ENCODE data around the gene FAM120C. TPM values are rescaled to one million over a fixed set of nuclear protein-coding genes. Genes with fewer than 3 reads are reported as not detected.

The FAM120C gene
- total RNA-seq, 1 experiment from 2014 or later, result 10.6 TPM

- TF ChIP-seq ARID4B (CRISPR knock-in tag; IDR thresholded peaks at IDR 0.05; ENCODE audit: borderline replicate concordance), result no peak
- TF ChIP-seq JAZF1 (CRISPR knock-in tag; IDR thresholded peaks at IDR 0.05), result no peak
- TF ChIP-seq NR1H2 (CRISPR knock-in tag; IDR thresholded peaks at IDR 0.05), result no peak
- TF ChIP-seq FOXK1 (CRISPR knock-in tag; IDR thresholded peaks at IDR 0.05), result no peak
Observed at GRCh38 chrX:54194982-54195588, 12.0 kb upstream of the FAM120C start (continued).

GRCh38 chrX:54193085-54193821 lies 10.2 kb upstream of the FAM120C start:
- ATAC-seq (no peak), DNase-seq (ENCODE audit: low spot score) (no peak)
- H3K4me3 Mint-ChIP-seq, result no peak overlapping the region
- TF ChIP-seq SP1 (CRISPR knock-in tag; conservative IDR thresholded peaks at IDR 0.05), result no peak
- no peak for TF ChIP-seq RORB (CRISPR knock-in tag; IDR thresholded peaks at IDR 0.05)
- TF ChIP-seq ESRRA (CRISPR knock-in tag; IDR thresholded peaks at IDR 0.05; ENCODE audit: borderline replicate concordance), result no peak
- TF ChIP-seq PRDM15 (CRISPR knock-in tag; IDR thresholded peaks at IDR 0.05), result no peak
- TF ChIP-seq JAZF1 (CRISPR knock-in tag; IDR thresholded peaks at IDR 0.05), result no peak
- no peak for TF ChIP-seq ZNF232 (CRISPR knock-in tag; IDR thresholded peaks at IDR 0.05)
- TF ChIP-seq NFE2L1 (CRISPR knock-in tag; IDR thresholded peaks at IDR 0.05), result no peak
- TF ChIP-seq ZNF671 (CRISPR knock-in tag; IDR thresholded peaks at IDR 0.05), result no peak
- no peaks in the 10 kb centered on the region for H3K36me3 Mint-ChIP-seq
- H3K9me3 Mint-ChIP-seq, result no peaks in the 10 kb centered on the region
- POLR2A ChIA-PET, result interaction anchor here (0.6 kb wide), 1 partner anchor 229 kb away, joined by 3 read pairs; no protein-coding TSS in a partner anchor
- H3K4me1 Mint-ChIP-seq, result peaks cover 2% of the 10 kb centered on the region
- CTCF ChIA-PET, result no interaction called here
- no peaks in the 10 kb centered on the region for H3K27me3 Mint-ChIP-seq (ENCODE audit: low read depth)
- no peak overlapping the region for H3K27ac Mint-ChIP-seq

GRCh38 chrX:54184474-54184873 lies 1.4 kb upstream of the FAM120C start:
- no peaks in the 10 kb centered on the region for H3K9me3 Mint-ChIP-seq

More at GRCh38 chrX:54184474-54184873, 1.4 kb upstream of the FAM120C start:
- CTCF ChIA-PET, result no interaction called here
- H3K4me3 Mint-ChIP-seq, result no peak overlapping the region
- no peaks in the 10 kb centered on the region for H3K36me3 Mint-ChIP-seq
- POLR2A ChIA-PET, result no interaction called here
- H3K27me3 Mint-ChIP-seq (ENCODE audit: low read depth), result no peaks in the 10 kb centered on the region
- TF ChIP-seq GABPB1 (CRISPR knock-in tag; IDR thresholded peaks at IDR 0.05) (no peak), EMX1 (CRISPR knock-in tag; IDR thresholded peaks at IDR 0.05) (no peak), JUN (CRISPR knock-in tag; IDR thresholded peaks at IDR 0.05) (no peak), NR3C1 (CRISPR knock-in tag; conservative IDR thresholded peaks at IDR 0.05; ENCODE audit: low read depth) (no peak), ATF3 (CRISPR knock-in tag; conservative IDR thresholded peaks at IDR 0.05) (no peak), ZNF138 (CRISPR knock-in tag; conservative IDR thresholded peaks at IDR 0.05) (no peak), NFYB (CRISPR knock-in tag; conservative IDR thresholded peaks at IDR 0.05; ENCODE audit: low read depth) (no peak), NFE2L1 (CRISPR knock-in tag; IDR thresholded peaks at IDR 0.05) (no peak)
- ATAC-seq (no peak), DNase-seq (ENCODE audit: low spot score) (no peak)
- peaks cover 35% of the 10 kb centered on the region for H3K4me1 Mint-ChIP-seq
- H3K27ac Mint-ChIP-seq, result no peak overlapping the region
